ENCODE data around the gene TMEM39B.
A peak's percentile ranks its signal among the peaks of the same experiment; 100 is the strongest.
"Not testable (repeated sequence)": the region's sequence is repeated elsewhere in the genome, so short reads cannot be mapped to it uniquely, and the experiment has no call there.

Gene TMEM39B

DNA sequence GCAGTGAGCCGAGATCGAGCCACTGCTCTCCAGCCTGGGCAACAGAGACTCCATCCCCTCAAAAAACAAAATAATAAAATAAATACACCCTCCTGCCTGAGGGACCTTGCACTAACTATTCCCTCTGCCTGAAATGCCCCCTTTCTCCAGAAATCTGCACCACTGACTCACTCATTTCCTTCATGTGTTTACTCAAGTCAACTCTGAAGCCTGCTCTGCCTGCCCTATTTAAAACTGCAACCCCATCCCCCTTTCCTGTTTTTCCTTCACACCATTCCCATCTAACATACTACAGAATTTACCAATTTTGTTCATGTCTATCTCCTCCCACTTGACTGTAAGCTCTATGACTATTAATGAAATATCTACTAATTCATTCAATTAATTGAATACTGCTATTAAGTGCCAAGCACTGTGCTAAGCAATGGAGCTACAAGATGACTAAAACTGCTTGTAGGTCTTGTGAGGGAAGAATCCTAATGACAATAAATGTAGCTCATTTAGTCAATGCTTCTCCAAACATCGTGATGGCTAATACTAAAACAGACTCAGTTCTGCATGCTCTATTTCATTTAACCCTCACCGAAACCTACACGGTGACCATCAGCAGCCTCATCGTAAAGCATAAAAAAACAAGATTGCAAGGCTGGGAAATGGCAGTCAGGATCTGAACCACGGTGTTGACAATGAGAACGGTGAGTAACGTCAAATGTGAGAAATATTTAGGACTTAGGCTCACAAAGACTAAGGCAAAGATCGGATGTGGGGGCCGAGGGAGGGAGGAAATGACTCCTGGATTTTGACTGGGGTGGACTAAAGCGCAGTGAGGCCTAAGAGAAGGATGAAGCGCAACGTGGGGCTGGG is 749 bp upstream of the TMEM39B start:
- peak; percentile 62 for DNase-seq

DNA sequence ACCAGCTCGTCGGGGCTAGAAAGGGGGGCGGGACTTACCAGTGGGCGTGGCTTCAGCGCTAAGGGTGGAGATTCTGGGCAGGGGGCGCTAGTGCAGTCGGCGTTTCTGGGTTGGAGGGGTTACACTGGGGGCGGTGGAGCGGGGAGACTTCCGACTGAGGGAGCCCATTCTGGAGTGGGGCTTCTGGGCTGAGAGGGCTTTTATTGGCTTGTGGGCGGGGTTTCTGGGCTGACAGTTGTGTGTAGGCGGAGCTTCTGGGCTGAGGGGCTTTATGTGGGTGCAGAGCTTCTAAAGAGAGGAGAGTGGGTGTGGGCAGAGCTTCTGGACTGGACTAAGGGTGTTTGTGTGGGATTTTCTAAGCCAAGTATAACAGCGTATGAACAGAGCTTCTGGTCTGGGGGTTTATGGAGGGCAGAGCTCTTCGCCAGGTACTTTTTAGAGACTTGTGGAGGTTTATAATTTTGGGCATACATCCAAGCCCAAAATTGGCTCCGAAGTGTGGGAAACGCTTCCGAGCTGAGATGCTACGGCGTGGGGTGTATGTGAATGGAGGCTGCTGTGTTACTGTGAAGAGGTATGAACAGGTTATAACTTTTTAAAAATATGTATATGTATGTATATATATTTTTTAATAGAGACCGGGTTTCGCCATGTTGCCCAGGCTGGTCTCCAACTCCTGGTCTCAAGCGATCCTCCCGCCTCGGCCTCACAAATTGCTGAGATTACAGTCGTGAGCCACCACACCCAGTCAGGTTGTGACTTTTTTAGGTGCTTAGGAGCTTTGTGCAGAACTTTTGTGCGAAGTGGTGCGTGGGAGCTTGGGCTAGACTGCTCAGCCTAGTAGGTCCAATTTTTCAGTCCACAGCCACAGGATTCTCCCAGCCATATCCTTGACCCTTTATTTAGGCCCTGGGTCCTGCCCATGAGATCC is 825 bp downstream of the TMEM39B start:
- DNase-seq, result no peak

- no peak for DNase-seq
These were observed 2.1 kb downstream of the TMEM39B start for GRCh38 chr1:32074841-32075240.

DNA sequence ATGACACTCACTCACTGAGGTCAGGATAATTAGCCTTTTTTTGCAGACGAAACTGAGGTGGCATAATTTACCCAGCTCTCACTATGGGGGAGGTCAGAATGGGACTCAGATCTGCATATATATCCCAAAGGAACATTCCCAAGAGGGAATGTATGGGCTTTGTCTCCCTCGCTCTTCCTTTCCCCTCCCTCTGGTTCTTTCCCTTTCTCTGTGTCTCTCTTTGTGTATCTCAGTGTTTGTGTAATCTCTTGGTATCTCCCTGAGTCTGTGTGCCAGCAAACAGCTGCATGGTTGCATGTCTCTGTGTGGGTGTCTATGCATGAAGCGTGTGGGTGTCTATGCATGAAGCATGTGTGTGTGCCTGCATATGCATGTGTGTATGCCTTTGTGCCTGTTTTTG is 4.7 kb downstream of the TMEM39B start:
- DNase-seq, result no peak

DNA sequence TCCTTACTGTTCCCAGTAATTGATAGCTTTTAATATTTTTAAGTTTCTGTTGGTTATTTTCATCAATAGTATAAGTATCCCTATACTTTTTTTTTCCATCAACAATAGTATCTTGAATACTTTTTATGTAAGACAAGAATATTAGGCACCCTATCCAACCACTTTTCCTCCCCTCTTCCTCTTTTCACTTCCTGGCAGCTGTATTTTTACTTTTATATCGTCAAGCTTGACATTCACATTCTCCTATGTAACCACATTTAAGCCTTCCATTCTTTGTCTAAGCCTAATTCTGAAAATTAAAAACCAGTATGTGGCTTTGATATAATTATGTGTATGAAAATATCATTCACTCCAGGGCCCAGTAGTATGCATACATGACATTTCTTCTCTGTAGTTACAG is 9.3 kb downstream of the TMEM39B start:
- DNase-seq, result no peak

DNA sequence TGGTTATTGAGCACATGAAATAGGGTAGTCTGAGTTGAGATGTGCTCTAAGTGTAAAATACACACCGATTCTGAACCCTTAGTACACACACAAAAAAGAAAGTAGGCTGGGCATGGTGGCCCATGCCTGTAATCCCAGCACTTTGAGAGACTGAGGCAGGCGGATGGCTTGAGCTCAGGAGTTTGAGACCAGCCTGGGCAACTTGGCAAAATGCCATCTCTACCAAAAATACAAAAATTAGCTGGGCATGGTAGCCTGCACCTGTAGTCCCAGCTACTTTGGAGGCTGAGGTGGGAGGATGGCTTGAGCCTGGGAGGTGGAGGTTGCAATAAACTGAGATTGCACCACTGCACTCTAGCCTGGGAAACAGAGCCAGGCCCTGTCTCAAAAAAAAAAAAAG is 13.6 kb downstream of the TMEM39B start:
- not testable (repeated sequence) for DNase-seq

GRCh38 chr1:32091176-32091575 is 18.4 kb downstream of the TMEM39B start:
- DNase-seq, result no peak

DNA sequence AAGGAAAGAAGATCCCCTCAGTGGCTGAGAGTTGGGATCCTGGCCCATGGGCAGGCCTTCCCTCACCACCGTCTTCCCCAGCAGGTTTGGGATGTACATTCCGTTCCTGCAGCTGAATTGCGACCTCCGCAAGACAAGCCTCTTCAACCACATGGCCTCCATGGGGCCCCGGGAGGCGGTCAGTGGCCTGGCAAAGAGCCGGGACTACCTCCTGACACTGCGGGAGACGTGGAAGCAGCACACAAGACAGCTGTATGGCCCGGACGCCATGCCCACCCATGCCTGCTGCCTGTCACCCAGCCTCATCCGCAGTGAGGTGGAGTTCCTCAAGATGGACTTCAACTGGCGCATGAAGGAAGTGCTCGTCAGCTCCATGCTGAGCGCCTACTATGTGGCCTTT is 18.9 kb downstream of the TMEM39B start:
- no peak for DNase-seq

- no peak for DNase-seq
These were observed 22.2 kb downstream of the TMEM39B start for GRCh38 chr1:32094746-32095521.

DNA sequence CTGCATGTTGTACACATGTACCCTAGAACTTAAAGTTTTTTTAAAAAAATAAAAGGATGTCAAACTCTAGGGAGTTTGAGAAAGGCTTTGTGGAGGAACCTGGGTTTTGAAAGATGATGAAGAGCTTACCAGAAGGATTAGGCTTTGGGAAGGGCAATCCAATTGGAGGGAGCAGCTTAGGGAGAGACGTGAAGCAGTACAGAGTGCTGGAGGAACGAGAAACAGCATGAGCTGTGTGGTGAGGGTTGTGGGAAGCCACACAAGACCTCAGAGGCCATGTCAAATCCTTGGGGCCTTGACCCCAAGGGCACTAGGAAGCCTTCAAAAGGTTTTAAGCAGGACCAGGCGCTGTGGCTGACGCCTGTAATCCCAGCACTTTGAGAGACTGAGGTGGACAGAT is 26.7 kb downstream of the TMEM39B start:
- DNase-seq, result no peak

DNA sequence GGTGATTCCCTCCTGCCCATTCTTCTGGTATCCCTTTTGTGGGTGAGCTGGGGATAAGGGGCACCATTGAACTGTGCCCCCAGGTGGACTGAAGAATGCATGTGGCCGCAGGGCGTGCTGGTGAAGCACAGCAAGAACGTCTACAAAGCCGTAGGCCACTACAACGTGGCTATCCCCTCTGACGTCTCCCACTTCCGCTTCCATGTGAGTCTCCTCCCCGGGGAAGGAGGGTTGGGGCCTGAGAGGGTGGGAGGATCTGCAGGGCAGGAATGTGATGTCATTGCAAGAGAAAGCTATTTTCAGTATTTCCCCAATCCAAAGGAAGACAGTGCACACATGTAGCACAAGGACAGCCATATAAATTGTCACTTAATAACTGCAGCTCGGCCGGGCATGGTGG is 27.6 kb downstream of the TMEM39B start:
- no peak for DNase-seq

GRCh38 chr1:32100807-32101708 is 28.3 kb downstream of the TMEM39B start:
- no peak for DNase-seq

GRCh38 chr1:32104127-32104526 is 31.4 kb downstream of the TMEM39B start:
- no peak for DNase-seq

GRCh38 chr1:32105338-32105737 is 32.6 kb downstream of the TMEM39B start:
- no peak for DNase-seq

GRCh38 chr1:32106663-32107275 is 34.0 kb downstream of the TMEM39B start:
- DNase-seq, result no peak

DNA sequence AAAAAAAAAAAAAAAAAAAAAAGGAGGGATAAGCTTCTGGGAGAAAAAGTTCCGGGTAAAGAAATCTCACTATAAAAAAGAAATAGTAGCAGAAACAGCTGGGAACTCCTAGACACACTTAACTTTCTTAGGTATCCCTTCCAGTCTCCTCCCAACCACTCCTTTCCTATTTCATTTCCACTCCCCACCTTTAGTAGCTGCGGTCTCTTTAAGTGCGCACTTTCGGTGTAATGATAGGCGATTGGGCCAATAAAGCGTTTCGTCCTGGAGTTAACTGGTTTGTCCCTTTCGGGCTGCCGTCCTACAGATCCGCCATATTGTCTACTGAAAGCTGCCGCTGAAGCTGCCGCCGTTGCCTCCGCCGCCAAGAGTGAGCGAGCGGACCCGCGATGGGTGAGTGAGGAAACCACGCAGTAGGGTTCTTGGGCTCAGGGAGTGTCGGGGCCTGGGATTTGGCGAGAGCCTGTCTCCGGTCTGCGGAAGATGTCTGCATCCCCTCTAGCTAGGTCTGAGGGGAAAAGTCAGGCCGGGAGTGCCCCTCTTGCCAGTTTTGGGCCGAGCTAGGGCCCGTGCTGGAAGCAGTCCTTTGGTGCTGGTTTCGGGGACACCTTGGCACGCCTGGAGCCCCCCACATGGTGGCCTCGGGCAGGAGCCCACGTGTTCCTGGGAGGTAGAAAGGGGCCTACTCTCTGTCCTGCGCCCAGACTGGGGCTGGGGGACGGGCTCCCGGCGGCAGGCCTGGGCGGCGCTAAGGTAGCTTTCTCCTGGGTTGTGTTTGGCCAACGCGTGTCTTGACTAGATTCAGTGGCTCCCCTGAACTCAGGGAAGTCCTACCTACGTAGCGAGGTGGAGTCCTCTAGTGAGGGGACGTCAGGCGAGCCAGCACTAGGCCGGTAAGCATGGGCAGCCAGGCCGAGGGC is 35.3 kb downstream of the TMEM39B start, which contains the start of gene KPNA6:
KPNA6 (plus strand) TSS at position 315 of the 920 bp plus-strand sequence; CDS start at position 390, 75 bp downstream.
- peak; percentile 88 for DNase-seq

DNA sequence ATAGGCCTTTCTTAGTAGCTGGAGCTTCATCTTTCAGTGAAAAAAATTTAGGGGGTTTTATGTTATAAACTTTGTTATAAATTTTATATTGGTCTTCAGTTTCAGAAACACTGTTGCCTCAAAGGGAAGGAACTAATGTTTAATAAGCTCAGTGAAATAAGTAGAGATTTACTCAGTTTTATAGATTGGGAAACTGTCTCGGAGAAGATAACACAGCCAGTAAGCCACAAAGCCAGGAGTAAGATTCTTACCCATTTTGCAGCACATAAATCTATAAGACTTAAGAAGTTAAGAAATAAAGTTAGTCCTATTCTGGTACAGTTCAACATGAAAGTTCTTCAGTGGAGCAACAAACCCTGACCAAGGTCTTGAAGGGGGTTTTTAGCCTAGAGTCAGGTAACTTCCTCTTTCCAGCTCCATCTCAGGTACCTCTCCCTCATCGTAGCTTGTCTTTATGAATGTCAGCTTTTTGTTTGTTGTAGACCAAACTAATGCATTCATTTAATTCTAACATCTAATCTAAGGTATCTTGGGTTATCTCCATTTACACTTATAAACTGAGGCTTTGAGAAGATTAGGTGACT is 38.4 kb downstream of the TMEM39B start:
- no peak for DNase-seq

GRCh38 chr1:32111789-32112188 is 39.0 kb downstream of the TMEM39B start:
- DNase-seq, result no peak

GRCh38 chr1:32112806-32113375 is 40.2 kb downstream of the TMEM39B start:
- no peak for DNase-seq

All from NCI-H1694 treated with DMSO at 0.1 percent for 48 hours (cell line).